ENCODE data around the gene NRCAM.

NRCAM gene

DNA sequence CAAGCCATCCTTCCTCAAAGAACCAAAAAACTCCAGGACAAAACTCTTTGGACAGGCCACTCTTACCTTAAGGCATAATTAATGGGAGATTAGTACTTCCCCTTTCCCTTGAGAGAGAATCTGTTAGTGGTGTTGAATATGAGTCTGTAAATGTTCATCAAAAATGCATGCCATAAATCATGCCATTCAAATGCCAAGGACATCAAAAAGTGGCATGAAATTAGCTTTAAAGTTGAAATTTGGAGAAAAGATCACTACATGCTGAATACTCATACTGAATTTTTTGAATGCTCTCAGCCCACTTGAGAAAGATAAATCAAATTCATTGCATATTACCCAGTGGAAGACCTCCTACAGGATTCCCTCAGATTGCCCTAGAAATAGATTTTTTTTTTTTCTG is 6.7 kb downstream of the NRCAM start:
- Histone ChIP-seq H3K27ac (ENCODE audit: low read depth, low read length, severe bottlenecking) (no peak overlapping the region), H3K9me3 (ENCODE audit: control insufficient read depth, low read length) (no peaks in the 10 kb centered on the region), H3K4me3 (ENCODE audit: extremely low read depth, insufficient read depth, low read length, poor library complexity, severe bottlenecking) (no peak overlapping the region), H3K4me1 (ENCODE audit: control insufficient read depth, insufficient read depth, low read length, poor library complexity, severe bottlenecking) (no peaks in the 10 kb centered on the region), H3K36me3 (ENCODE audit: control insufficient read depth, insufficient read depth, low read length) (no peaks in the 10 kb centered on the region)

- no peaks in the 10 kb centered on the region for H3K36me3 ChIP-seq (ENCODE audit: control insufficient read depth, insufficient read depth, low read length)
- H3K4me1 ChIP-seq (ENCODE audit: control insufficient read depth, insufficient read depth, low read length, poor library complexity, severe bottlenecking) = no peaks in the 10 kb centered on the region
- no peaks in the 10 kb centered on the region for H3K9me3 ChIP-seq (ENCODE audit: control insufficient read depth, low read length)
- no peak overlapping the region for H3K27ac ChIP-seq (ENCODE audit: low read depth, low read length, severe bottlenecking)
- 81 to 87% methylated on average over 6 to 9 of the region's 11 CpGs for WGBS, 2 experiments (ENCODE audit: insufficient coverage in 2 of 2)
- no peak overlapping the region for H3K4me3 ChIP-seq (ENCODE audit: extremely low read depth, insufficient read depth, low read length, poor library complexity, severe bottlenecking)
Measured at GRCh38 chr7:108448584-108449505, 7.4 kb downstream of the NRCAM start.

DNA sequence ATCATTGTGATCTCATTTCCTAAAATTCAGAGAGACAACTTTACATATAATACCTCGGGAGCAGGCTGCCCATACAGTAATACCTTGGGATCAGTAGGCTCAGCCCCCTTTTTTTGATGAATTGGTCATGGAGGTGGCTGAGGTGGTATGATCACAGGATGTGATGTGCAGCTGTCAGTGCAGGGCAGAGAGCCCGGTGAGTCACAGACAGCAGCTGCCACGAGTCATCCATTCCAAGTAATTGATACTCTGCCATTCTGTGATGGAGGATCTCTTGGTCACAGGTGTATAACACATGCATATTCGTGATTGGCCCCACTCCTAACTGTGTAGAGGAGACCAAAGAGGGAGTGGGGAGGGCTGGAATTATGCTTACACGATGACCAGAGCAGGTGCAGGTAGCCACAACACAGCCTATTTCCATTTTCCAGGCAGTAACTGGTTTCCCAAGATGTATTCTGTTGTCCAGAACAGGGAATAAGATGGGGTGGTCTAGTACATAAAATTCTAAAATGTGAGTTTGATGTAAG is 14.1 kb downstream of the NRCAM start:
- Histone ChIP-seq H3K4me3 (ENCODE audit: extremely low read depth, insufficient read depth, low read length, poor library complexity, severe bottlenecking) (no peak overlapping the region), H3K4me1 (ENCODE audit: control insufficient read depth, insufficient read depth, low read length, poor library complexity, severe bottlenecking) (no peaks in the 10 kb centered on the region), H3K27ac (ENCODE audit: low read depth, low read length, severe bottlenecking) (no peak overlapping the region), H3K36me3 (ENCODE audit: control insufficient read depth, insufficient read depth, low read length) (no peaks in the 10 kb centered on the region), H3K9me3 (ENCODE audit: control insufficient read depth, low read length) (no peaks in the 10 kb centered on the region)
- WGBS, 2 experiments (ENCODE audit: insufficient coverage in 2 of 2) = 81 to 96% methylated on average over 3 of the region's 5 CpGs

- WGBS, 2 experiments (ENCODE audit: insufficient coverage in 2 of 2) = no CpG with 5 or more reads among the region's 4 CpGs
- H3K4me1 ChIP-seq (ENCODE audit: control insufficient read depth, insufficient read depth, low read length, poor library complexity, severe bottlenecking) = no peaks in the 10 kb centered on the region
- H3K27ac ChIP-seq (ENCODE audit: low read depth, low read length, severe bottlenecking) = no peak overlapping the region
- no peak overlapping the region for H3K4me3 ChIP-seq (ENCODE audit: extremely low read depth, insufficient read depth, low read length, poor library complexity, severe bottlenecking)
- no peaks in the 10 kb centered on the region for H3K9me3 ChIP-seq (ENCODE audit: control insufficient read depth, low read length)
- no peaks in the 10 kb centered on the region for H3K36me3 ChIP-seq (ENCODE audit: control insufficient read depth, insufficient read depth, low read length)
Measured at GRCh38 chr7:108441392-108441955, 14.8 kb downstream of the NRCAM start.

DNA sequence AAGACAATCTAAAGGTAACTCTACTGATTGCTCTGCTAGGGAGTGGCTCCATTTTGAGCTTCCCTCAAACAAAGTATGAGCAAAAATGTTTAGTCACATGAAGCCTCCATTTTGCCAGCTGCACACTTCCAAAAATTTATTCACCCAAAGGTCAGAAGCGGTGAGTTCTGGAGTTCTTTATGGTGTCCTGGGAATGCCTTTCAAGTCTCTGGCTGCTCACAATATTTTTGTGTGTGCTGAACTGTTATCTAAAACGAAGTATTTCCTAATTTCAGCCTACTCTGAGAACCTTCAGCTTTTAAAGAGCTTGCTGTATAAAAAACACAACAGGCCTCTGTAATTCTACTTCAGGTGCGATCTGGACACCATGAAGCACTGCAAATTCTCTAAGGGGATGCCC is 15.6 kb downstream of the NRCAM start:
- H3K27ac ChIP-seq (ENCODE audit: low read depth, low read length, severe bottlenecking) = no peak overlapping the region
- no peak overlapping the region for H3K4me3 ChIP-seq (ENCODE audit: extremely low read depth, insufficient read depth, low read length, poor library complexity, severe bottlenecking)
- H3K4me1 ChIP-seq (ENCODE audit: control insufficient read depth, insufficient read depth, low read length, poor library complexity, severe bottlenecking) = no peaks in the 10 kb centered on the region
- 94% methylated on average over 3 of the region's 3 CpGs; no CpG with 5 or more reads in 1 of the 2 experiments for WGBS, 2 experiments (ENCODE audit: insufficient coverage in 2 of 2)
- H3K9me3 ChIP-seq (ENCODE audit: control insufficient read depth, low read length) = no peaks in the 10 kb centered on the region
- no peaks in the 10 kb centered on the region for H3K36me3 ChIP-seq (ENCODE audit: control insufficient read depth, insufficient read depth, low read length)

DNA sequence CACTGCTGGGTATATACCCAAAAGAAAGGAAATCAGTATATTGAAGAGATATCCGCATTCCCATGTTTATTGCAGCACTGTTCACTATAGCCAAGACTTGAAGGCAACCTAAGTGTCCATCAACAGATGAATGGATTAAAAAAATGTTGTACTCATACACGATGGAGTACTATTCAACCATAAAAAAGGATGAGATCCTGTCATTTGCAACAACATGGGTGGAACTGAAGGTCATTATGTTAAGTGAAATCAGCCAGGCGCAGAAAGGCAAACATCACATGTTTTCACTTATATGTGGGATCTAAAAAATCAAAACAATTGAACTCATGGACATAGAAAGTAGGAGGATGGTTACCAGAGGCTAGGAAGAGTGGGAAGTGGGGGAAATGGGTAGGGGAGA is 19.3 kb downstream of the NRCAM start:
- WGBS, 2 experiments (ENCODE audit: insufficient coverage in 2 of 2) = 100% methylated on average over 1 of the region's 3 CpGs; no CpG with 5 or more reads in 1 of the 2 experiments
- Histone ChIP-seq H3K4me1 (ENCODE audit: control insufficient read depth, insufficient read depth, low read length, poor library complexity, severe bottlenecking) (no peaks in the 10 kb centered on the region), H3K9me3 (ENCODE audit: control insufficient read depth, low read length) (no peaks in the 10 kb centered on the region), H3K4me3 (ENCODE audit: extremely low read depth, insufficient read depth, low read length, poor library complexity, severe bottlenecking) (no peak overlapping the region), H3K27ac (ENCODE audit: low read depth, low read length, severe bottlenecking) (no peak overlapping the region), H3K36me3 (ENCODE audit: control insufficient read depth, insufficient read depth, low read length) (no peaks in the 10 kb centered on the region)

DNA sequence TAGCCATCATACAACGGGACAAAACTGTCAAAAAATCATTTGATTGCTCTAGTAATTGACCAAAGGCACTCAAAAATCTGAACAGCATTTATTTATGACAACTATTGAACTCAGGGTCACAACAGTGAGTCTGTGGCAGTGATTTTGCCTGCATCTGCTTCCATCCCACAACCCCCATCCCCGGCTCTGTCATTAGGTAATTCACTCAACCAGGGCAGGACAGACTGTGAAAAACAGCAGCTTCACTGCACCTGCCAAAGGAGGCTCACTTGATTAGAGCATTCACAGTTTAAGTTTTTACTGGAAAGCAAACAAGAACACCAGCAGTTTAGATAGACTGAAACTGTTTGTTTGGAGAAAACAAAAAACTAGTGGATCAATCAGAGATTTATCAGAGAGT is 22.2 kb downstream of the NRCAM start:
- Histone ChIP-seq H3K9me3 (ENCODE audit: control insufficient read depth, low read length) (no peaks in the 10 kb centered on the region), H3K27ac (ENCODE audit: low read depth, low read length, severe bottlenecking) (no peak overlapping the region), H3K4me1 (ENCODE audit: control insufficient read depth, insufficient read depth, low read length, poor library complexity, severe bottlenecking) (no peaks in the 10 kb centered on the region), H3K36me3 (ENCODE audit: control insufficient read depth, insufficient read depth, low read length) (no peaks in the 10 kb centered on the region), H3K4me3 (ENCODE audit: extremely low read depth, insufficient read depth, low read length, poor library complexity, severe bottlenecking) (no peak overlapping the region)
- WGBS, 2 experiments (ENCODE audit: insufficient coverage in 2 of 2) = 83 to 90% methylated on average over 1 to 2 of the region's 2 CpGs

- WGBS, 2 experiments (ENCODE audit: insufficient coverage in 2 of 2) = 92% methylated on average over 1 of the region's 1 CpG; no CpG with 5 or more reads in 1 of the 2 experiments
Measured at GRCh38 chr7:108431099-108431498, 25.1 kb downstream of the NRCAM start.

GRCh38 chr7:108430664-108431063 is 25.6 kb downstream of the NRCAM start:
- H3K4me1 ChIP-seq (ENCODE audit: control insufficient read depth, insufficient read depth, low read length, poor library complexity, severe bottlenecking) = no peaks in the 10 kb centered on the region
- no peak overlapping the region for H3K4me3 ChIP-seq (ENCODE audit: extremely low read depth, insufficient read depth, low read length, poor library complexity, severe bottlenecking)
- 86 to 100% methylated on average over 1 of the region's 1 CpG for WGBS, 2 experiments (ENCODE audit: insufficient coverage in 2 of 2)
- H3K9me3 ChIP-seq (ENCODE audit: control insufficient read depth, low read length) = no peaks in the 10 kb centered on the region
- no peaks in the 10 kb centered on the region for H3K36me3 ChIP-seq (ENCODE audit: control insufficient read depth, insufficient read depth, low read length)
- no peak overlapping the region for H3K27ac ChIP-seq (ENCODE audit: low read depth, low read length, severe bottlenecking)

More at GRCh38 chr7:108431099-108431498, 25.1 kb downstream of the NRCAM start:
- Histone ChIP-seq H3K36me3 (ENCODE audit: control insufficient read depth, insufficient read depth, low read length) (no peaks in the 10 kb centered on the region), H3K4me3 (ENCODE audit: extremely low read depth, insufficient read depth, low read length, poor library complexity, severe bottlenecking) (no peak overlapping the region), H3K4me1 (ENCODE audit: control insufficient read depth, insufficient read depth, low read length, poor library complexity, severe bottlenecking) (no peaks in the 10 kb centered on the region), H3K9me3 (ENCODE audit: control insufficient read depth, low read length) (no peaks in the 10 kb centered on the region), H3K27ac (ENCODE audit: low read depth, low read length, severe bottlenecking) (no peak overlapping the region)

GRCh38 chr7:108427766-108428165 is 28.5 kb downstream of the NRCAM start:
- no peak overlapping the region for H3K4me3 ChIP-seq (ENCODE audit: extremely low read depth, insufficient read depth, low read length, poor library complexity, severe bottlenecking)
- no peaks in the 10 kb centered on the region for H3K36me3 ChIP-seq (ENCODE audit: control insufficient read depth, insufficient read depth, low read length)
- H3K27ac ChIP-seq (ENCODE audit: low read depth, low read length, severe bottlenecking) = no peak overlapping the region
- H3K4me1 ChIP-seq (ENCODE audit: control insufficient read depth, insufficient read depth, low read length, poor library complexity, severe bottlenecking) = no peaks in the 10 kb centered on the region
- H3K9me3 ChIP-seq (ENCODE audit: control insufficient read depth, low read length) = no peaks in the 10 kb centered on the region
- WGBS, 2 experiments (ENCODE audit: insufficient coverage in 2 of 2) = no CpG with 5 or more reads among the region's 1 CpG
